ENCODE measurements around the gene AHNAK.
"Not testable (repeated sequence)": the region's sequence is repeated elsewhere in the genome, so short reads cannot be mapped to it uniquely, and the experiment has no call there.

Gene AHNAK

DNA sequence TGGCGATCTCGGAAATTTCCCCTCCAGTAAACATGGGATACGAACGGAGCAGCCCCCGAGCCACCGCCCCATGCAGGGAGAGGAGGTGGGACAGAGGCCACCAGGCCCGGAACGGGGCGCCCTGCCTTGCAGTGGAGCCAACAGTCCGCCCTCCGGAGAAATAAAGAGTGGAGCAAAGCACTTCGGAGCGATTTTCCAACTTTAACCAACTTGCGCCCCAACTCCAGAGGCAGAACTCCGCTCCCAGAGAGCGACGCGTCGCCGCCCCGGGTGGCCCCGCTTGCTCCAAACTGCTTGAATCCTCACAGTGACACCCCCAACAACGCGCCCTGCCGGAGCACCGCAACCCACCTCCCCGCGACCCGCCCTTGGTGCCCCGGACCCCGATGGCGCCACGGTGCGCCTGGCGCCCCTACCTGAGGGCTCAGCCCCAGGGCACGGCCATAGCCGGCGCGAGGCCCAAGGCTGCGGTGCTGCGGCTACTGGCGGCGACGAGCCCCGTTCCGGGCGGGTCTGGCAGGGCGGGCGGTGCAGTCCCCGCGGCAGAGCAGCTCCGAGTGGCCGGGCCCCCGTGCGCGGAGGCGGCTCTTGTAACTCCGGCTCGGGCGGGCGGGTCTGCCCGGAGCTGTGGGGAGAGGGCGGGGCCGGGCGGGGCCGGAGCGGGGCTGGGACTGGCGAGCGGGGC is at the start of gene AHNAK:
Gene AHNAK (minus strand): TSS at position 563 of the 685 bp plus-strand sequence. CDS start 10,708 bp downstream, outside the sequence.
- no peak for DNase-seq

DNA sequence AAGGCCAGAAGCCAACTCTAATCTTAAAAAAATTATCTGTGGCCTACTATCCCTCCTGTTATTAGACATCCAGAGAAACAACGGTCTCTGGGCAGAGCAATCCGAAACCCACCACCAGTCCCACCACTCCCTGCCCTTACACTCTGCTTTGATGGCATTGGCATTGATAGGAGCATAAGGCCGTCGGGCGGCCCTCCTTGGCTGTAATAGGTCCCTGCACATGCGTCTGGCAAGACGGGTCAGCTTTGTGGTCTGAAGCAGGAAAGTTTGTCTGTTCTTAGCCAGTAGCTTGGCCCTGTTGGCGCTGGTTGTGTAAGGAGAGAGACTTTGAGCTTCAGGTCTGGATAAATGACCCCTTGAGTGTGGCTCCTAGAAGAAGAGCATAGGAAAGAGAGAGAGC is 48.5 kb upstream of the AHNAK start:
- no peak for DNase-seq

DNA sequence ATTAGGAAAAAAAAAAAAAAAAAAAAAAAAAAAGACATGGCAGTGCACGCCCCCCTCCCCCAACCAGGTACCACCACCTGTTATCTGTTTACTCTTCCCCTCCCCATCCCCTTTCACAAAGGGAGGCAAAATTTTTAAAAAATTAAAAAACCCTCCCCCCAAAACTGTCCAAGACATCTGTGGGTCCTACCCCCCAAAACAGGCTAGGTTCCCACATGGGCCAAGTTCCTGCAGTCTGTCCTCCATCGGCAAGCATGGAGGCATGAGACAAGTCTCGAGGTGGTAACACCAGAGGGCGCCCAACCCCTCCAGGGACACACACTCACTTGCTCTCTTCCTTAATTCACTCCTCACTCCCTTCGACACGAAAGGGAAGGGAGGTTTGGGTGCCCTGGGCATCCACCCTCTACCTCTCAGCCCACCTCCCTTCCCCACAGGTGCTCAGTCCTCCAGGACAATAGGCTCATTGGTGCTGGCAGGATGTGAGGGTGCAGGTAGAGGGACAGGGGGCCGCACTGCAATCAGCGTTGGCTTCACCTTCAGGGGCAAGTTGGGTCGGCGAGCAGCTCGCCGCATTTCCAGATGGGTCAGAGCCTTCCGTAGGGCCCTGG is 46.9 kb upstream of the AHNAK start:
- peak; percentile 37 for DNase-seq

DNA sequence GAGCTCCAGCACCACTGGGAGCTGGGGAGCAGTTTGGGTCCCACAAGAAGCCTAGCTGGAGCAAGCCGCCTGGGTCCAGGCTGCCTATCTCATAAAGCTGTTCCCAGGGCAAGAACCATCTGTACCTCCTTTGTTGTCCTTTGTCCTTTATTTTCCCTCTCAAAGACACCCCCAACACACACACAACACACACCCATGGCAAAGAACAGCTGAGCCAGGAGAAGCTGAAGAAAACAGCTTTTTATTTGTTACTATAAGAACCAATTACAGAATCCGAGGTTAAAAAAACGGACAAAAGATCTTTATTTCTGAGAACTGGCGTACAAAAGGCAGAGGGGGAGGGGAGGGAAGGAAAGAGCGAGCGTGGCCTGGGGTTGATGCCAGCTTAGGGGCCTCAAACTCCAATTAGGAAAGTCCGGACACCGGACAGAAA is 46.4 kb upstream of the AHNAK start:
- DNase-seq, result no peak

DNA sequence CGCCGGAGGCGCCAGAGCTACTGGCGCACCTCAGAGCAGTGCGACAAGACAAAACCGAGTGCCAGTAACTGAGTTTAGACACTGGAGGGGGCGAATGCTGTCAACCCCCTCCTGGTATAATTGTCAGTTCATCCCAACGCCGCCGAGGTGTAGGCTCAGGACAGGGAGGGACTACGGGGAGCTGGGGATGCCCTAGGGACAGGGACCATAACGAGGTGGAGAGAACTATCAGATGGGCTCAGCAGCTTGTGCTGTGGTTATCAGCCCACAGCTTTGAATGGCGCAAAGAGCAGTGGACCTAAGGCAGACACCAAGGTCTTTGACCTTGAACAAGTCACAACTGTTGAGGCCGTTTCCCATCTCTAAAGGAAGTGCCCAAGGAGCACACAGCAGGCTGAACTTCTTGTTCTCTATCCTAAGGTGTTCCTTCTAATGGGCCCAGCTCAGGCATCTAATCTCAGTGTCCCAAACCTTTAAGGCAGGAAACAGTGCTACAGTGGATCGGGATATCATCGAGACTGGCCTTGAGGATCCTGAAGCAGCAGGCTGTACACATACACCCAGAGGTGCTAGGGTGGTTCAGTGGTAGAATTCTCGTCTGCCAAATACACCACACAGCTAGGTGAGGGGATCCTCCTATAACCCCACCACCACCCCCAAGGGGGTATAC is 45.7 kb upstream of the AHNAK start:
- no peak for DNase-seq

GRCh38 chr11:62591448-62592145 is 45.0 kb upstream of the AHNAK start, which contains the start of gene TUT1:
Gene TUT1, minus strand, starts transcription at chr11:62591523. Its CDS starts 38 bp downstream, at chr11:62591485.
- DNase-seq, result peak; percentile 97

DNA sequence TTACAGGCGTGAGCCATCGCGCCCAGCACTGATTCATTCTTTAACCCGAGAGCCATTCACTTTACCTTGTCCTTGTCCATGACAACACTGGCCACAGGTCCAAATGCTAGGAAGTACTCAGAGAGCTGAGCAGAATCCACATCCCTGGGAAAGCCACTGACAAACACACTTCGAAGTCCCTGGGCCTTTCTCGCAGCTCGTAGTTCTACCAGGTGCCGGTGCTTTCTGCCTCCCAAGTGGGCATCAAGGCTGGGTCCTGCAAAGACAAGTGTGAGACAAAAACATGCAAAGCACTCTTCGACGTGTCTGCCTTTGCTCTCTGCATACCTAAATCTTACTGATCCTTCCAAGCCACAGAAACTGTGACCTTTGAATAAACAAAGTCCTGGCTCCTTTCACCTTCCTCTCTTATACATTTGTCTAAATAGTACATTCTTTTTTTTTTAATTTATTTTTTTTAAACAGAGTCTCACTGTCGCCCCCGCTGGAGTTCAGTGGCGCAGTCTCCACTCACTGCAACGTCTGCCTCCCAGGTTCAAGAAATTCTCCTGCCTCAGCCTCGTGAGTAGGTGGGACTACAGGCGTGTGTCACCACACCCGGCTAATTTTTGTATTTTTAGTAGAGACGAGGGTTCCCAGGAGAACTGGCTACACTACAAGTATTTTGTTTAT is 42.5 kb upstream of the AHNAK start:
- no peak for DNase-seq

- not testable (repeated sequence) for DNase-seq
Observed at GRCh38 chr11:62585356-62585755, 38.8 kb upstream of the AHNAK start.

DNA sequence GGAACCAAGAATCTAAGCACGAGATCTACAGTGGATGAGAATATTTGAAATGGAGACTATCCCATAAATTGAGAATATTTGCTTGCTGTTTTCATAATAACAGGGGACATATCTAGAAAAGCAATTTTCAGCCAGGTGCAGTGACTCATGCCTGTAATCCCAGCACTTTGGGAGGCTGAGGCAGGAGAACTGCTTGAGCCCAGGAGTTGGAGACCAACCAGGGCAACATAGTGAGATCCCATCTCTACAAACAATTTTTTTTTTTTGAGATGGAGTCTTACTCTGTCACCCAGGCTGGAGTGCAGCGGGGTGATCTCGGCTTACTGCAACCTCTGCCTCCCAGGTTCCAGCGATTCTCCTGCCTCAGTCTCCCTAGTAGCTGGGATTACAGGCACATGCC is 35.1 kb upstream of the AHNAK start:
- not testable (repeated sequence) for DNase-seq

DNA sequence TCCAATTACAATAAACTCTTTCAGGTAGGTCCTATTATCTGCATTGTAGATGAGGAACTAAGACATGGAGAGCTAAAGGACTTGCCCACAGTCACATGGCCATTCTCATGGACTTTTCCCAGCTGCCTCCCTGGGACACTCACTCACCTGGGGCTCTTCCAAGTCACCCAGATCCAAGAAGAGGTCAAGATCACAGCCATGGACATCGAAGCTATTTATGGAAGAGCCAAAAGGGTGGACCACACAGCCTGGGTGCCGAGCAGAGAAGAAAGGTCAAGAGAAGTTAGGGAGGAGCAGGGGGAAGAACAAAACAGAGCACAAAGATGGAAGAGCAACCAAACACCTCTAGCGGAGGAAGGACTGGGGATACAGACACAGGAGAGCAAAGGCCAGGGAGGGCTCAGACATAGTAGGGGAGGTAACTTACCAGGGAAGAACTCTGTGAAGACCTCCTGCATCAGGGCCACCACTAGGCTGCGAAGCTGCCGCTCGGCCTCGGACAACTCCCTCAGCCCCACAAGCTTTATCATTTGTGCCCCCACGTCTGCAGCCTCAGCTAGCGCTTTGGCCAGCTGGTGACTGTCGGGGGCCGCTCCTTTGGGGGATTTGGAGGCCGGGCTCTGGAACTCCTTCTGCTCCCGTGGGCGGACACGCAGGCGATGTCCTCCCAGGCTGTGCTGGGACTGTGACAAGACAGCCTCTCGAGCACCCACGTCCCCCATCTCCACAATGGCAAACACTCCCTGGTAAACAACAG is 34.5 kb upstream of the AHNAK start:
- no peak for DNase-seq

GRCh38 chr11:62579252-62579651 is 32.6 kb upstream of the AHNAK start:
- DNase-seq, result no peak

DNA sequence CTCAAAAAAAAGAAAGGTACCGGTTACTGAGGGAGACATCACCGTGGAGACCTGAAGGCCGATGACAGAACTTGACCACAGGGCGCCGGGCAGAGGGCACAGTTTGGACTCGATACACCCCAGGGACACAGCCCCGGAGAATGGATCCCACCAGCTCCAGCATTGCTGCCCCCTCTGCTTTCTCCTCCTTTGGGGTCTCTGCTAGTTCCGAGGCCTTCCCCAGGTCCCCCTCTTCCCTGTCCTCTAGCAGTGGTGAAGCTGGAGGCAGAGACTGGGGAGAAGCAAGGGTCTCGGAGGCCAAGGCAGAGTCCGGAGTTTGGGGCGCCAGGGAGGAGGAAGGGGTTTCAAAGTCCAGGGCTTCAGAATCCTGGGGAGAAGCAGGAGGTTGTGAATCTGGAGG is 31.9 kb upstream of the AHNAK start:
- no peak for DNase-seq

GRCh38 chr11:62577046-62577714 is 30.6 kb upstream of the AHNAK start:
- DNase-seq, result no peak

- DNase-seq, result no peak
Observed at GRCh38 chr11:62575837-62576236, 29.2 kb upstream of the AHNAK start.

GRCh38 chr11:62575156-62575555 is 28.6 kb upstream of the AHNAK start:
- DNase-seq, result no peak

GRCh38 chr11:62574363-62575071 is 27.9 kb upstream of the AHNAK start:
- DNase-seq, result no peak

DNA sequence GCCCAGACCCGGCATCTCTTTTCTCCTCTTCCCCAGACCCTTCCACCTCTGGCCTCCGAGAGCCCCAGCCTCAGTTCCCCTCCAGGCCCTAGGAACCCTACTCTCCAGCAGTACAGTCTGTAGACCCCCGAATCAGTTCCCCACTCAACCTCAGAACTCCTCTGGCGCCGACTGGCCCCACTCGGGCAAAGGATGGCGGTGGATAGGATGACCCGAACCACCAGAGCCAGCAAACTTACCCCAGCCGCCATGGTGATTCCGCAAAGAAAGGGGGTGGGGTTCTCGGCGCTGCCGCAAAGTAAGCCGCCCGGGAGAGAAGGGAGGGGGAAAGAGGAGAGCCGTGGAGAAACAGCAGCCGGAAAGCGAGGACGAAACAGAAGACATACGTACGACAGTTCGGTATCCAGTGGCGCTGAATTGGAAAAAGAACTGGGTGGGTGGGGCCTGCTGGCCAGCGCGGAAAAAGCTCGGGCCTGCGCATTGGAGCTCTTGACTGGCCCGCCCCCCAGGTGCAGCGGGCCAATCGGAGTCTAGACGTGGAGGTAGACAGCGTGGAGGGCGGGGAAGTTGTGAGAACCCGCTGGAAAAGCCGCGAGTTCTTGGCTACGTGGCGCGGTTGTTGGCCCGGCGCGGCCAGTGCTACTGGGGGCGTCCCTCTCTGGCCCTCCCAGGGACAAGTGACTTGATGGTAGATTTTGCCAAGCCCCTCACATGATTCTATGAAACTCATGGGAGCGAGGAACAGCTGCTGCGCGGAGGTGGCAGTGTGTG is 27.2 kb upstream of the AHNAK start, which contains the start of gene EEF1G:
Gene EEF1G (minus strand): TSS at position 300 of the 771 bp plus-strand sequence. CDS start 49 bp downstream, at position 251.
- DNase-seq, result peak; percentile 99

DNA sequence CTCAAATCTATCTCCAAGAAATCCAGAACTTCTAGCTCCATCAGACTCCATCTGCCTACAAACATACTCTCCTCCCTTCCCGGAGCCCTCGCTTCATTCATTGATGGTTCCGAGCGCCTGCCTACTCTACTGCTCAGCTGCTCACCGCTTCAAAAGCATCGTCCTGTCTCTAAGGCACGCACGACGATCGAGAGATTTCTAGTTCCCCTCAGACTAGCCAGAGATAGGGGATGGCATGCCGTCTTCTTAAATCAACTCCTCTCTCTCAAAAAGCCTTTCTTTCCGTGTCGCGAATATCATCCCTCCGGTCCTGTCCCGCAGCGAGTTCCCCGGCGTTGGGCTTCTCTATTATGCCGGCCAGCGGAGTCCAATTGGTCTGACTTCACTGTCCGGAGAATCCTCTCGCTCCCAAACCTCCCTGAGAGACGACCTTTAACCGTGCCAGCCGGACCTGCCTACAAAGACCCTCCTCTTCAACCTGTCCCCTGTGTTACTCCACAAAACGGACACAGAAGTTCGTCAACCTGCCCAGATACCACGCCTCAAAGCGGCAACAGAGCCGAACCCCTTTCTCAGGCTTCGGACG is 26.5 kb upstream of the AHNAK start:
- no peak for DNase-seq

DNA sequence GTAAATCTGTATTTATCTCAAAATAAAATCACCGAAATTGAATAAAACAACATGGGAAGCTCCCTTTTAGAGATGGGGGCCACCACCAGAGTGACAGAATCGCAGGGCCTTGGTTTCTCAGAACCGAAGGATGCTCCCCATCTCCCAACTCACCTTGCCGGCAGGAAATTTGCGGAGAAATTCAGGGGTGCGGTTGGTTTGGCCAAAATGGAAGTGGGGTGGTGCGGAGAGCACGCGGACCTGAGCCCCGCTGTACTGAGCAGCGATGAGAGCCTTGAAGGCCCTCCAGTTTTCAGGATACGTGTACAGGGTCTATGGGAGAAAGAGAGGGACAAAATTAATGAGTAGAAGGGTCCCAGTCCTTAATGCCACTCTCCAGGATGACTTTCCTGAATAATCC is 25.8 kb upstream of the AHNAK start:
- no peak for DNase-seq

Measured in SHP77 treated with DMSO at 0.1 percent for 48 hours (cell line).